NCI-H1105 treated with DMSO at 0.1 percent for 48 hours (cell line): ENCODE results near the gene SCN1B.
A peak's percentile ranks its signal among the peaks of the same experiment; 100 is the strongest.

Source experiments
- DNase-seq: peaks from one replicate; lab custom pipeline; 2025; lab: John Stamatoyannopoulos, UW

SCN1B gene

GRCh38 chr19:35053667-35054293, 23.5 kb downstream of the SCN1B start:
- no peak for DNase-seq

- DNase-seq, result no peak
Observed at GRCh38 chr19:35054626-35055025, 24.4 kb downstream of the SCN1B start.

GRCh38 chr19:35055715-35056179, 25.5 kb downstream of the SCN1B start:
- peak; percentile 9 for DNase-seq

GRCh38 chr19:35056513-35057063, 26.3 kb downstream of the SCN1B start:
- no peak for DNase-seq

- DNase-seq, result no peak
Observed at GRCh38 chr19:35058370-35058769, 28.1 kb downstream of the SCN1B start.

- no peak for DNase-seq
Observed at GRCh38 chr19:35059006-35059798, 28.9 kb downstream of the SCN1B start.

- no peak for DNase-seq
Observed at GRCh38 chr19:35059799-35060091, 29.5 kb downstream of the SCN1B start.

- no peak for DNase-seq
Observed at GRCh38 chr19:35060160-35060855, 30.0 kb downstream of the SCN1B start.

GRCh38 chr19:35061583-35062373, 31.5 kb downstream of the SCN1B start:
- DNase-seq, result no peak

- no peak for DNase-seq
Observed at GRCh38 chr19:35062942-35063341, 32.7 kb downstream of the SCN1B start.

GRCh38 chr19:35063940-35064818, 33.9 kb downstream of the SCN1B start:
- no peak for DNase-seq

- DNase-seq, result no peak
Observed at GRCh38 chr19:35065574-35065973, 35.3 kb downstream of the SCN1B start.

- no peak for DNase-seq
Observed at GRCh38 chr19:35066121-35066520, 35.9 kb downstream of the SCN1B start.

GRCh38 chr19:35066691-35067563, 36.7 kb downstream of the SCN1B start:
- peak; percentile 31 for DNase-seq

GRCh38 chr19:35068941-35069634, 38.8 kb downstream of the SCN1B start:
- no peak for DNase-seq

- DNase-seq, result no peak
Observed at GRCh38 chr19:35069696-35070095, 39.4 kb downstream of the SCN1B start.

GRCh38 chr19:35070471-35070870, 40.2 kb downstream of the SCN1B start:
- DNase-seq, result no peak

GRCh38 chr19:35073516-35073915, 43.2 kb downstream of the SCN1B start:
- DNase-seq, result no peak

GRCh38 chr19:35073941-35074340, 43.7 kb downstream of the SCN1B start:
- DNase-seq, result no peak
